Activated naive CD4-positive, alpha-beta T cell treated with anti-CD3 and anti-CD28 coated beads, Interleukin-2, amount 50 U/mL, for 72 hours (primary cell): Measurements from ENCODE around the gene SCN4A. TPM values are rescaled to one million over a fixed set of nuclear protein-coding genes. Genes with fewer than 3 reads are reported as not detected.
"Not testable (repeated sequence)": the region's sequence is repeated elsewhere in the genome, so short reads cannot be mapped to it uniquely, and the experiment has no call there.

ENCODE experiments used
- ATAC-seq, 2 donors: fragments of 150-1000 bp; cut with Tn5 transposase; 2 replicates each; pipeline ENCODE4 v1.10.0; 2021; ENCODE audit warnings: mild to moderate bottlenecking in 2 of 2, moderate library complexity in 2 of 2
- DNase-seq, 2 donors: peaks; one replicate each; pipeline ENCODE4 v3.0.0; 2021 to 2022; ENCODE audit warnings: low spot score in 2 of 2
- H3K27ac Mint-ChIP-seq, 2 donors: one replicate each; pipeline ENCODE4 v1.8.0; 2022; ENCODE audit warnings: mild to moderate bottlenecking in 2 of 2, mixed read lengths in 2 of 2
- H3K36me3 Mint-ChIP-seq, 2 donors: one replicate each; pipeline ENCODE4 v1.8.0; 2022; ENCODE audit warnings: mixed read lengths in 2 of 2
- H3K9me3 Mint-ChIP-seq, 2 donors: one replicate each; pipeline ENCODE4 v1.8.0; 2022; ENCODE audit warnings: mixed read lengths in 2 of 2
- total RNA-seq, 2 donors: library from RNA; stranded (reverse); gene quantifications; one replicate each; pipeline ENCODE4 v1.2.3, GENCODE V29; 2022

Gene SCN4A
- total RNA-seq, 2 donors from 2014 or later, result 0.10 TPM; not detected in 1

DNA sequence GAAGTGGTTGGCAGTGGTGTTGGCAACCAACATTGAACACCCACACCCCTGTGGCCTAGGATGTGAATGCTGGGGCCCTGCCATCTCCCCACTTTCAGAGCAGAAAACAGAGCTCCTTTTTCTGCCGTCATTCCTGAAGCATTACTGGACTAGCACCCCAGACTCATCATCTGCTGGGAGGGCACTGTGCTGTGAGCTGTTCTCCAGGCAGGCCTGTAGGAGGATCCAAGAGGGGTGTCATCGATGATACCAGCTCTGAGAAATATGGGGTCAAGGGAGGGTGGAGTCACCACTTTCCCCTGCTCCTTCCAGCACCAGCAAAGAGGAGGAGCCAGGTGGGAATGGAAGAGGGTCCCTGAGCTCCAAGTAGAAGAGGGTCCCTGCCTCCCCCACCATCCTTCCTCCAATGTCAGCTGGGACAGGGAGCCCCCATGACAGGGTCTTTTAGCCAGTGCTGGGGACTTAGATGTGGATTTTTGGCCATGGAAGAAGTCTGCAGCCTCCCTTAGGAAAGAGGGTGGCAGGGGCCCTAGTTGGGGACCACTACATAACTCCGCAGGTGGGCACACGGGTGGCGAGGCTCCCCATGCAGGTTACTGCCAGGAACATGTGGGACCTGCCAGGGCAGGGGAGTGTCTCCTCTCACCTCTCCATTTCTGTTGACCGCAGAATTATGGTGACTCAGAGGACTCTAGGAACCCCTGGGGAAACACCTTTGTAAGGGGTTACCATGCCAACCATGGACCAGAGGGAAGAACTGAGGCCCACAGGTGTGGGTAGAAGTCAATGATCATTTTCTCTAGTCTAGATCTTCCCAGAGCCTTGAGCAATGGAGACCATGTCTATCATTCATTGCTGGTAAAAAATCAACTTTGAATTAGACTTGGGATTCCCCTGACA lies 73.6 kb downstream of the SCN4A start:
- H3K27ac Mint-ChIP-seq, result peak overlapping the region in 1 of 2 donors; percentile 86
- not testable (repeated sequence) for H3K9me3 Mint-ChIP-seq, DNase-seq, H3K36me3 Mint-ChIP-seq
- peak; percentile 90 to 94 for ATAC-seq

- H3K9me3 Mint-ChIP-seq, ATAC-seq, H3K27ac Mint-ChIP-seq, H3K36me3 Mint-ChIP-seq, DNase-seq: not testable (repeated sequence)
Observed at GRCh38 chr17:63896524-63897354, 76.0 kb downstream of the SCN4A start, which contains the start of gene CSH1. CSH1 (minus strand) TSS chr17:63896574; CDS start chr17:63896511, 63 bp downstream.

DNA sequence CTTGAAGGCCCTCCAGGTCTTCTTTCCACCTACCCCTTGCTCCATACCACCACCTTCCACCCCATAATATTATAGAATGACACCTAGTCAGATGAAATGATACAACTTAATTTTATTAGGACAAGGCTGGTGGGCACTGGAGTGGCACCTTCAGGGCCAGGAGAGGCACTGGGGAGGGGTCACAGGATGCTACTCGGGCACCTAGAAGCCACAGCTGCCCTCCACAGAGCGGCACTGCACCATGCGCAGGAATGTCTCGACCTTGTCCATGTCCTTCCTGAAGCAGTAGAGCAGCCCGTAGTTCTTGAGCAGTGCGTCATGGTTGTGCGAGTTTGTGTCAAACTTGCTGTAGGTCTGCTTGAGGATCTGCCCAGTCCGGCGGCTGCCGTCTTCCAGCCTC lies 77.9 kb downstream of the SCN4A start:
- not testable (repeated sequence) for H3K36me3 Mint-ChIP-seq, H3K27ac Mint-ChIP-seq, ATAC-seq, H3K9me3 Mint-ChIP-seq
- DNase-seq, result peak in 1 of 2 donors; percentile 37

DNA sequence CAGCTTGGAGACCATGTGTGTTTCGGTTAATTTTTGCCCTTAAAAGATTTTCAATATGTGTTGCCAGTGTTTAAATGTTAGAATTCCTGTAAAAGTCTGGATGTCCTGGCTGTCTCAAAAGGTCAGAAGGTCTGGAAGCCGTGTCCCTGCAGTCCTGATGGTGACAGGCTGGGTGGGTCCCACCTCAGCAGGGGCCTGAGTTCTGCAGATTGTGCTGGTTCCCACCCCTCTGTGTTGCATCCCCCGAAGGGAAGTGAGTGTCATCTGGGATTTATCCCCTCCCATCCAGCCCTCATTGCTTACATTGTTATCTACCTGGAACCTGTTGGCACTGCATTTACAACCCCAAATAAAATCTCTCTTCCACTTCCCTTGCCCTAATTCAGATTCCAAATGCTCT lies 78.7 kb downstream of the SCN4A start:
- not testable (repeated sequence) for H3K36me3 Mint-ChIP-seq, ATAC-seq, H3K27ac Mint-ChIP-seq, H3K9me3 Mint-ChIP-seq, DNase-seq

GRCh38 chr17:63892316-63893037 lies 80.2 kb downstream of the SCN4A start:
- not testable (repeated sequence) for DNase-seq, H3K27ac Mint-ChIP-seq, ATAC-seq, H3K36me3 Mint-ChIP-seq, H3K9me3 Mint-ChIP-seq

- DNase-seq, H3K9me3 Mint-ChIP-seq, H3K27ac Mint-ChIP-seq, H3K36me3 Mint-ChIP-seq: not testable (repeated sequence)
- peak; percentile 56 to 74 for ATAC-seq
Observed at GRCh38 chr17:63889026-63889848, 83.5 kb downstream of the SCN4A start.

Other genes with a start within 250 kb of the SCN4A start
- gene STRADA, start 231.1 kb downstream of the SCN4A start, total RNA-seq, result 100 to 1,000 TPM in 1 of 2 donors, 10 to 100 TPM in 1; 68.3 to 112 TPM
- gene CCDC47, start 199.3 kb downstream of the SCN4A start, total RNA-seq, result 10 to 100 TPM; 53.8 to 75.7 TPM
- gene DDX42, start 198.7 kb downstream of the SCN4A start, total RNA-seq, result 100 to 1,000 TPM; 126 to 130 TPM
- 100 to 1,000 TPM; 129 to 137 TPM for gene PSMC5, start 145.5 kb downstream of the SCN4A start, total RNA-seq
- 10 to 100 TPM; 47.0 to 55.8 TPM for gene FTSJ3, start 145.3 kb downstream of the SCN4A start, total RNA-seq
- gene SMARCD2, start 130.2 kb downstream of the SCN4A start, total RNA-seq, result 100 to 1,000 TPM in 1 of 2 donors, 10 to 100 TPM in 1; 90.3 to 113 TPM
- 1 to 10 TPM; 2.2 to 2.4 TPM for gene CSH2, start 99.2 kb downstream of the SCN4A start, total RNA-seq
- not detected for gene GH2, start 91.0 kb downstream of the SCN4A start, total RNA-seq
- gene CSH1, start 76.3 kb downstream of the SCN4A start, total RNA-seq, result 1 to 10 TPM; 8.3 to 8.9 TPM
- gene CSHL1, start 61.7 kb downstream of the SCN4A start, total RNA-seq, result under 1 TPM in 1 of 2 donors, not detected in 1; 0.31 TPM
- 1 to 10 TPM in 1 of 2 donors, not detected in 1; 1.0 TPM for gene GH1, start 54.1 kb downstream of the SCN4A start, total RNA-seq
- gene CD79B, start 40.6 kb downstream of the SCN4A start, total RNA-seq, result 10 to 100 TPM; 28.7 to 52.6 TPM
- gene PRR29, start 25.4 kb upstream of the SCN4A start, total RNA-seq, result 1 to 10 TPM in 1 of 2 donors, under 1 TPM in 1; 0.86 to 1.8 TPM
- 10 to 100 TPM; 21.9 to 45.2 TPM for gene ICAM2, start 47.7 kb upstream of the SCN4A start, total RNA-seq
- 10 to 100 TPM; 23.7 to 24.1 TPM for gene ERN1, start 157.2 kb upstream of the SCN4A start, total RNA-seq